Effector memory CD4-positive, alpha-beta T cell (primary cell): ENCODE data around the gene CCER1.

Experiments
- DNase-seq, 3 donors: peaks; one replicate each; pipeline ENCODE4 v3.0.0-alpha.2; 2020
- H3K27ac ChIP-seq: 2 replicates; pipeline ENCODE4 v1.7.0; 2013; ENCODE audit warnings: mild to moderate bottlenecking, low read length, moderate library complexity; ENCODE audit not compliant: insufficient read depth, poor library complexity, severe bottlenecking
- H3K27me3 ChIP-seq: replicated peaks from 2 replicates; pipeline ENCODE4 v1.7.0; 2013; ENCODE audit warnings: mild to moderate bottlenecking, low read length; ENCODE audit not compliant: insufficient read depth, control insufficient read depth, poor library complexity, severe bottlenecking
- H3K36me3 ChIP-seq: 2 replicates; pipeline ENCODE4 v1.7.0; 2013; ENCODE audit warnings: mild to moderate bottlenecking, low read length, moderate library complexity; ENCODE audit not compliant: control insufficient read depth, insufficient read depth
- H3K4me1 ChIP-seq: 2 replicates; pipeline ENCODE4 v1.7.0; 2013; ENCODE audit warnings: low read length, mild to moderate bottlenecking; ENCODE audit not compliant: control insufficient read depth, insufficient read depth, poor library complexity, severe bottlenecking
- H3K4me3 ChIP-seq: 2 replicates; pipeline ENCODE4 v1.7.0; 2013; ENCODE audit warnings: low read length, low read depth, mild to moderate bottlenecking; ENCODE audit not compliant: insufficient read depth, poor library complexity, severe bottlenecking
- H3K9me3 ChIP-seq: 2 replicates; pipeline ENCODE4 v1.7.0; 2013; ENCODE audit warnings: mild to moderate bottlenecking, low read length, moderate library complexity; ENCODE audit not compliant: control insufficient read depth

CCER1 gene

DNA sequence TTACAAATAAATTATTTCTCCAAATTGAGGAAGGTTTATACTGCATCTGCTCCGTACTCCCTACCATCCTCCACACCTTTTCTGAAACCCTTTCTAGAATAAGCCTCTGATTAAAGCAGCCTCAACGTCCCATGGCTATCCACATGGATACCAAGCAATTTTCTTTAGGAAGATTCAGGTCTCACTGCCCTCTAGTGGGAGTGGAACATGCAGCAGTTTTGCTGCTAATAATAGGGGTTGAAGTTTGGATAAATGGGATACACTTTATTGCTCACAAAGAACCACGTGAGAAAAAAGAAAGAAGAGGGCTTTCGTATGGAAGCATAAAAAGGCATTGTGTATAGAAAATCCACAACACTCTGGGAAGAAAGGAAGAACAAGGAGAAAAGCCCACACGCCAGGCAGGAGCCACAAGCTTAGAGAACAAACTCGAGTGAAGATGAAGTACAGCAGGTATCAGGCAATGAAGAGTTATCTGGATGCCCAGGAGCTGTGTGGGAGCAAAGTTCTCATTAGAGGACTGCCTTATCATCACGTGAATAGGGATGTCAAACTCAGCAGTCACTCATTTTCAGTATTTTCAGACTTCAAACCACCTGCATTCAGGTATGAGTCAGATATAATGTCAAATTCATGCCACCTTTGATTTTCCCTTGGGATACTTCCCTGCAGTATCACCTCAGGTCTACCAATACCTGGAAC is 45.8 kb downstream of the CCER1 start:
- Histone ChIP-seq H3K9me3 (no peaks in the 10 kb centered on the region), H3K27ac (no peak overlapping the region), H3K4me1 (no peaks in the 10 kb centered on the region), H3K27me3 (no peaks in the 10 kb centered on the region), H3K4me3 (no peak overlapping the region), H3K36me3 (no peaks in the 10 kb centered on the region)
- DNase-seq = no peak

DNA sequence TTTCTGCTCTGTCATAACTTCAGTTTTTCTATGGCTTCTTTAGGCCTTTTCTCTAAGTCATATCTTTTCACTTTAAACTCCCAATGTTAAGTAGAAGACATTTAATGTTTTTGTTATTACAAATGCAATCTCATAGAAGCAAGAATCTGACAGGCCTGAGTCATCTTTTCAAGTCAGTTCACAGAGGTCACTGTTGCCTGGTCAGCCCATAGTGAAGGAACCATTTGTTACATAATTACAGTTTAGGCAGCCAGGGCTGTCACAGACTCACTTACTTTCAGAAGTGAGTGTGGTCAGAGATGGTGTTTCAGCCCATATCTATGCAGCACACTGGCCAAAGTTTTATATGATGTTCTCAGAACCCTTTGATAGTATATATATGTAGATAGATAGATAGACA is 46.5 kb downstream of the CCER1 start:
- Histone ChIP-seq H3K27ac (no peak overlapping the region), H3K4me3 (no peak overlapping the region), H3K4me1 (no peaks in the 10 kb centered on the region), H3K36me3 (no peaks in the 10 kb centered on the region), H3K9me3 (no peaks in the 10 kb centered on the region), H3K27me3 (no peaks in the 10 kb centered on the region)
- no peak for DNase-seq

DNA sequence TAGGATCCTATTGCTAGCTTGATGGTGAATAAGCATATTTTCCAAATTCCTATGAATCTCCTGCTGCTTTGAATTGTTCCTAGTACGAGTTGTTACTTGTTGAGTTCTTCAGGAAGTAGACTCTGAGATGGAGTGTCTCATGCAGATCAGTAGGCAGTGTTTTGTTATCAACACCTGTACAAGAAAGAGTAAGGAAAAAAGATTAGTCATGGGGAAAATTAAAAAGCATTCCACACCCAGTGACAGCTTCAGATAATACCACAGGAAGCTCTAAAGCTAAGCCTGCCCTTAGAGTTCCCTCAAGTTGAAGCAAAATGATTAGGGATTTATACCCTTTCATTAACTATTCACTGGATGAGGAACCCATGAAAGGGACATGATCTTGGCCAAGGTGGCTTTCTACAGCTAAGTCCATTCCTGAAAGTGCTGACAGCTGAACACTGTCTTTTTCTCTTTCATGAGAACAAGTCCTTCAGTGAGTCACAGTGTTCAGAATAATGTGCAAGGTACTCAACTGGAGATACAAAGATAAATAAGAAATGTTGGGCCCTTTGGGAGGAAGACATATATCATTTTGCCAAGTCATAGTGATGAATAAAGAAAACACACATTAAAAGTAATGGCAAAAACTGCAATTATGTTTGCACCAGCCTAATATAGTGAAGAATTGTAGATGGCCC is 49.1 kb downstream of the CCER1 start:
- no peak for DNase-seq
- Histone ChIP-seq H3K27me3 (no peaks in the 10 kb centered on the region), H3K27ac (no peak overlapping the region), H3K9me3 (no peaks in the 10 kb centered on the region), H3K4me3 (no peak overlapping the region), H3K36me3 (no peaks in the 10 kb centered on the region), H3K4me1 (no peaks in the 10 kb centered on the region)

DNA sequence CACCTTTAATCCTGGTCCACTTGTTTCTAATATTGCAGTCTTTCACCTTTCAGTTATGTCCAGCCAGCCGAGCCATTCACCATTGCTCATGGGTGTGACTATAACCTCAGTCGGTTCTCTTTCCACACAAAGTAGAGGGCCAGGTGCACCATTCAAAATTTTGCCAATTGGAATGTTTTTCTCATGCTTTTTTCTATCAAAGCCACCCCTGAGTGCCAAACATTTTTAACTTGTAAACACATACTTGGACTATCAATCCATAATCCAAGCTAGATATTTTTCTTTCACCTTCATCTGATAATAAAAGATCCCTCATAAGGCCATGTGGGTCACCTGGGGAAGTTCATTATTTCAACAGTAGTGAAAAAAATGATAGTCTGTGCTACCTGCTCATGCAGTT is 52.4 kb downstream of the CCER1 start:
- no peak for DNase-seq
- no peak overlapping the region for H3K4me3 ChIP-seq
- no peak overlapping the region for H3K27ac ChIP-seq
- no peaks in the 10 kb centered on the region for H3K27me3 ChIP-seq
- H3K9me3 ChIP-seq = no peaks in the 10 kb centered on the region
- H3K36me3 ChIP-seq = no peaks in the 10 kb centered on the region
- no peaks in the 10 kb centered on the region for H3K4me1 ChIP-seq
